ENCODE data around the gene TBATA.

- TF ChIP-seq CTCF (IDR thresholded peaks at IDR 0.05; ENCODE audit: low read depth, low read length) (no peak), POLR2A (IDR thresholded peaks at IDR 0.05; ENCODE audit: extremely low read depth, insufficient read length) (no peak)
Observed at GRCh38 chr10:70832221-70832620, 47.0 kb upstream of the TBATA start.
